HG02943 (cell line): Measurements from ENCODE around the gene TRAPPC2.
"Not testable (repeated sequence)": the region's sequence is repeated elsewhere in the genome, so short reads cannot be mapped to it uniquely, and the experiment has no call there.

Experiments used
- ATAC-seq: cut with Tn5 transposase; IDR thresholded peaks from one replicate; pipeline ENCODE4 v1.9.1; 2021; ENCODE audit warnings: mild to moderate bottlenecking, low read depth, moderate library complexity; ENCODE audit not compliant: unreplicated experiment

Gene TRAPPC2

DNA sequence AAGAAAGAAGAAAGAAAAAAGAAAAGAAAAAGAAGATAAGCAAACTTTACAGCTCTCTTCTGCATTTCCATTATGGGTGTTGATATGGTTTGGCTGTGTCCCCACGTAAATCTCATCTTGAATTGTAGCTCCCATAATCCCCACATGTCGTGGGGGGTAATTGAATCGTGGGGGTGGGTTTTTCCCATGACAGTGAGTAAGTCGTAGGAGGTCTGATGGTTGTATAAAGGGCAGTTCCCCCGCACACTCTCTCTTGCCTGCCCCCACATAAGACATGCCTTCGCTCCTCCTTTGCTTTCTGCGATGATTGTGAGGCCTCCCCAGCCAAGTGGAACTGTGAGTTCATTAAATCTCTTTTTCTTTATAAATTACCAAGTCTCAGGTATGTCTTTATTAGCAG lies 52.8 kb downstream of the TRAPPC2 start:
- no peak for ATAC-seq

DNA sequence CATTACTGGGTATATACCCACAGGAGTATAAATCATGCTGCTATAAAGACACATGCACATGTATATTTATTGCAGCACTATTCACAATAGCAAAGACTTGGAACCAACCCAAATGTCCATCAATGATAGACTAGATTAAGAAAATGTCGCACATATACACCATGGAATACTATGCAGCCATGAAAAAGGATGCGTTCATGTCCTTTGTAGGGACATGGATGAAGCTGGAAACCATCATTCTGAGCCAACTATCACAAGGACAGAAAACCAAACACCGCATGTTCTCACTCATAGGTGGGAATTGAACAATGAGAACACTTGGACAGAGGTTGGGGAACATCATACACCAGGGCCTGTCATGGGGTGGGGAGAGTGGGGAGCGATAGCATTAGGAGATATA lies 54.7 kb downstream of the TRAPPC2 start:
- ATAC-seq, result not testable (repeated sequence)

DNA sequence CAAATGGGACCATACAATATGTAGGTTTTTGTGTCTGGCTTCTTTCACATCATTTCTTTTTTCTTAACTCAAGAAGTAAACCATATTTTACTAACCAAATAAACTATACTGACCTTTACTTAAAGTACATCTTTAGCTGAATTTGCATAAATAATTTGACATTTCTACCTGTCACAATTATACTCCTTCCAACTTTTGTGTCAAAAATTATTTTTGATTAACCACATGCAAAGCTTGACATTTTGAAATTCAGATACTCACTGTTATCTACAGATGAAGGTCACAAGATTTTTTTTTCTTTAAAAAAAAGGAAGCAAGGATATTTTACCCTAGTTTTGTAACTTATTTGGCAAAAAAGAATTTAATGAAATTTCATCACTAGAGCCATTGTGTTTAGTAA lies 57.5 kb downstream of the TRAPPC2 start:
- ATAC-seq, result no peak

DNA sequence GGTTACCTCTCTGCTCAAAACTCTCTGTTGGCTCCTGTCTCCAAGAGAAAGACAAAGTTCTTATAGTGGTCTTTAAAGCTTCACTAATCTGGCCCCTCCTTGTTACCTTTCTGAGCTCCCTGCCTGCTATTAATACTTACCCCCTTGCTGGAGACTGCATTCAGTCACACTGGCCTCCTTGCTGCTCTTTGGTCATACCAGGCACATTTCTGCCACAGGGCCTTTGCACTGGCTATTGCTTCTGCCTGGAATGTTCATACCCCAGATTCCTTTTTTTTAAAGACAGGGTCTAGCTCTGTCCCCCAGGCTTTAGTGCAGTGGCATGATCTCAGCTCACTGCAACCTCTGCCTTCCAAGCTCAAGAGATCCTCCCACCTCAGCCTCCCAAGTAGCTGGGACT lies 61.4 kb downstream of the TRAPPC2 start:
- ATAC-seq, result no peak

- ATAC-seq, result no peak
Observed at GRCh38 chrX:13670197-13670596, 64.2 kb downstream of the TRAPPC2 start.

GRCh38 chrX:13669755-13670154 lies 64.7 kb downstream of the TRAPPC2 start:
- not testable (repeated sequence) for ATAC-seq

- ATAC-seq, result peak; percentile 74
Observed at GRCh38 chrX:13669246-13669737, 65.1 kb downstream of the TRAPPC2 start.

DNA sequence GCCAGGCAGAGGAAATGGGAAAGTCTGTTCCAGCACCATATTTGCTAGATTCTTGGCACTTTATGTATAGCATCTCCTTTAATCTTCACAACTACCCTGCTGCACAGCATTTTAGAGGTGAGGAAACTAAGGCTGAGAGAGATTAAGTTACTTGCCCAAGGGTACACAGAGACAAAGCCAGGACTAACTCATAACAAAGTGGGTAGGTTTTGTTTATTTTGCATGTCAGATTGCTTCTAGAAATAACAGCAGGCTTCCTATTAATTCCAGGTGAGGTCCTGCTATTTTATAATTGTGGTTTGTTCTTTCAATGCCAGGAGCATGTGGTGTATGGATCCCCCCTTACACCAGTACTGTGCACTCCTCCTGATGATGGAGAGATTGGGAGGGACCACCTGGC lies 66.5 kb downstream of the TRAPPC2 start:
- no peak for ATAC-seq

GRCh38 chrX:13666836-13667235 lies 67.6 kb downstream of the TRAPPC2 start:
- ATAC-seq, result no peak

- ATAC-seq, result no peak
Observed at GRCh38 chrX:13664020-13664419, 70.4 kb downstream of the TRAPPC2 start.

DNA sequence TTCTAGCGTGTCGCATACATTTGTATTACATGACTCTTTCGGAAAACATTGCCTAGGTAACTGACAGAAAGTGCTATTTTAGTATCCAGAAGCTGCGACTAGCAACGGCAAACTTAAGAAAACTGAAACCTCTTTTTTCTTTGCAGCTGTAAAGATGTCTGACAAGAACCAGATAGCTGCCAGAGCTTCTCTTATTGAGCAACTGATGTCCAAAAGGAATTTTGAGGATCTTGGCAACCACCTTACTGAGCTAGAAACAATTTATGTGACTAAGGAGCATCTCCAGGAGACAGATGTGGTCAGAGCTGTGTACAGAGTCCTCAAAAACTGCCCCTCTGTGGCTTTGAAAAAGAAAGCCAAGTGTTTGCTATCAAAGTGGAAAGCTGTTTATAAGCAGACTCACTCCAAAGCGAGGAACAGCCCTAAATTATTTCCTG lies 72.0 kb downstream of the TRAPPC2 start:
- ATAC-seq, result no peak
